Cardiac fibroblast (primary cell): ENCODE measurements around the gene VTCN1.
"Not testable (repeated sequence)": the region's sequence is repeated elsewhere in the genome, so short reads cannot be mapped to it uniquely, and the experiment has no call there.

ENCODE experiments used
- DNase-seq, 2 donors: peaks; one replicate each; pipeline versions ENCODE4 v3.0.0 to v3.0.0-alpha.2; 2010; ENCODE audit warnings: low read depth in 2 of 2
- H3K4me3 ChIP-seq, 2 donors: replicated peaks in 1 of 2; 1 replicate in 1 of 2; 2 replicates in 1 of 2; pipeline ENCODE4 v1.5.1; 2011; ENCODE audit warnings: low read depth in 2 of 2, low read length in 2 of 2, mild to moderate bottlenecking in 2 of 2, moderate library complexity in 1 of 2
- TF ChIP-seq, protein P1 (sequence below): IDR thresholded peaks from one replicate; pipeline ENCODE4 v1.5.1; 2011; ENCODE audit warnings: low read depth, mild to moderate bottlenecking, low read length, inconsistent platforms

Gene VTCN1

DNA sequence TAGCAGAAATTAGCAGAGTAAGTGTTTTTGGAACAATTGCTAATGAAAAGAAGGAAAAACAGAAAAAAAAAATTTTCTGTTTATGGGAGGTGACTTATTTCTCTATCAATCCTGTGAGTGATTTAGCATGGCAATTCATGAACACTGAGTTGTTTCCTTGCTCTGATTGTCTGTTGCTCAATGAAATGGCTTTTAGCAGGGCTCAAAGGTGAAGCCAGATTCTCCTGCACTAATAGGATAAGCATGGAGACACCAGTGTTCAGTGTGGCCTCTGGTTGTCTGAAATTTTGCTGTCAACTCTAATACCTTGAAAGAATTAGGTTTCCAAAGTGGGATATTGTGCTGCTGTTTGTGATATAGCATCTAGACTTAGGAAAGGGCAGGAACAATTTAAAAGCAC lies 105.0 kb downstream of the VTCN1 start:
- no peak overlapping the region for H3K4me3 ChIP-seq
- TF ChIP-seq, protein P1, sequence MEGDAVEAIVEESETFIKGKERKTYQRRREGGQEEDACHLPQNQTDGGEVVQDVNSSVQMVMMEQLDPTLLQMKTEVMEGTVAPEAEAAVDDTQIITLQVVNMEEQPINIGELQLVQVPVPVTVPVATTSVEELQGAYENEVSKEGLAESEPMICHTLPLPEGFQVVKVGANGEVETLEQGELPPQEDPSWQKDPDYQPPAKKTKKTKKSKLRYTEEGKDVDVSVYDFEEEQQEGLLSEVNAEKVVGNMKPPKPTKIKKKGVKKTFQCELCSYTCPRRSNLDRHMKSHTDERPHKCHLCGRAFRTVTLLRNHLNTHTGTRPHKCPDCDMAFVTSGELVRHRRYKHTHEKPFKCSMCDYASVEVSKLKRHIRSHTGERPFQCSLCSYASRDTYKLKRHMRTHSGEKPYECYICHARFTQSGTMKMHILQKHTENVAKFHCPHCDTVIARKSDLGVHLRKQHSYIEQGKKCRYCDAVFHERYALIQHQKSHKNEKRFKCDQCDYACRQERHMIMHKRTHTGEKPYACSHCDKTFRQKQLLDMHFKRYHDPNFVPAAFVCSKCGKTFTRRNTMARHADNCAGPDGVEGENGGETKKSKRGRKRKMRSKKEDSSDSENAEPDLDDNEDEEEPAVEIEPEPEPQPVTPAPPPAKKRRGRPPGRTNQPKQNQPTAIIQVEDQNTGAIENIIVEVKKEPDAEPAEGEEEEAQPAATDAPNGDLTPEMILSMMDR = no peak
- no peak for DNase-seq

DNA sequence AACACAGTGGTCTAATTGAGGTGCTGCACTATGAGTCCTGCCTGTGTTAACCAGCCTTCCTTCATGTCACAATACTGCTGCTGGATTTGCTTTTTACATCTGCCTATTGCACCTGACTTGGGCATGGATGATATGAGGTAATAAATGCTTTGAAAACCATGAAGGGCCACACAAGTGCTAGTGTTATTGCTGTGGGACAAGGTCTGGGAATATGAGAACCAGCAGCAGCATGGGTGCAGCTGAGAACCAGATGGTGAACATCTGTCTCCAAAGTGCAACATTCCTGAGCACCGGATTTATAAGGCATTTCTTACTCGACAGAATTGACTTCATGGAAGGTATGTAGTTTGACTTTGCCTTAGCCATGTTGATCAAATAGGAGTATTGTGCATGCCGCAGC lies 105.7 kb downstream of the VTCN1 start:
- no peak for DNase-seq
- TF ChIP-seq, protein P1 = no peak
- H3K4me3 ChIP-seq = no peak overlapping the region

DNA sequence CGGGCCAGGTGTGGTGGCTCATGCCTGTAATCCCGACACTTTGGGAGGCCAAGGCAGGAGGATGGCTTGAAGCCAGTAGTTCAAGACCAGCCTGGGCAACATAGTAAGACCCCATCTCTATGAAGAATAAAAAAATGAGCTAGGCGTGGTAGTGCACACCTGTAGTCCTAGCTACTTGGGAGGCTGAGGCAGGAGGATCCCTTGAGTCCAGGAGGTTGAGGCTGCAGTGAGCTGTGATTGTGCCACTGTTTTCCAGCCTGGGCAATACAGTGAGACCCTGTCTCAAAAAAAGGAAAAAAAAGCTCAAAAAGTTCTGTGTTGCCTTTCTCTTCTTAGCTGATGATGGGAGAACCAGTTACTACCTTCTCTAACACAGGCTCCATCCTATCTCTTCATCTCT lies 108.9 kb downstream of the VTCN1 start:
- not testable (repeated sequence) for DNase-seq, H3K4me3 ChIP-seq

DNA sequence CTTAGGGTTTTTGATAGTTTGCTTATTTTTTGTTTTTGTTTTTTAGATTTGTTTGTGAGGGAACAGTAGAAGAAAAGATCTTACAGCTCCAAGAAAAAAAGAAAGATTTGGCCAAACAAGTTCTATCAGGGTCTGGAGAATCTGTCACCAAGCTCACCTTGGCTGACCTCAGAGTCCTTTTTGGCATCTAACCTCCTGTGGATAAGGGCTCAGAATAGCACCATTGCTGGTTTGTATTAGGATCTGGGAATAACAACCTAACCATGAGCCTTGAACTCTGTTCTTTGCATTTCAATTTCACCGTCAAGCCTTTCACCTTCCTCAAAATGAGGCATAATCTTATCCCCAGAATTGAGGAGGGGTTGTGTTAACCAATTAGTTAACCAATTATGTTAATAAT lies 109.4 kb downstream of the VTCN1 start:
- H3K4me3 ChIP-seq = no peak overlapping the region
- TF ChIP-seq, protein P1 = no peak
- DNase-seq = no peak

DNA sequence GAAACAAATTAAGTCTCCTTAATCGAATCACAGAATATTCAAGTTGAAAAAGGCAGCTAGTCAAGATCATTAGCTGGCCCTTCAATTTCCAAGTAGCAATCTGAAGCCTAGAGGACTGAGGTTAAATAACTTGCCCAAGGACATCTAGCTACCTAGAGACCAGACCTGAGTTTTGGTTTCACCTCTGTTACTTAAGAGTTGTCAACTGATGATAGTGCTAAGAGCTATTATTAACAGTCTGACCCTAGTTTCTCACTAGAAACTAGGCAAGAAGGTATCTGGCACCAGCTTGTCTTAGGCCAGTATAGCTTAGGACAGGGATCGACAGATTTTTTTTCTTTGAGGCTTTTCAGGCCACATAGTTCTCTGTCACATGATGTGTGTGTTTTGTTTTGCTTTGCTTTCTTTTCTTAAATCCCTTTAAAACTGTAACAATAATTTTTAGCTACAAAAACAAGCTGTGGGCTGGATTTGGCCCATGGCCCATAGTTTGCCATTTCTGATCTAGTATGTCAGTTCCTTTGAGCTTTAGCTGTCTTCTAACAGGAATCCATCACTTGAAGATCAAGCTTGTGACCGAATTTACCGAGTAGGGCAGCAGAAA lies 112.3 kb downstream of the VTCN1 start:
- TF ChIP-seq, protein P1 = no peak
- no peak overlapping the region for H3K4me3 ChIP-seq
- DNase-seq = peak in 1 of 2 donors; percentile 20

DNA sequence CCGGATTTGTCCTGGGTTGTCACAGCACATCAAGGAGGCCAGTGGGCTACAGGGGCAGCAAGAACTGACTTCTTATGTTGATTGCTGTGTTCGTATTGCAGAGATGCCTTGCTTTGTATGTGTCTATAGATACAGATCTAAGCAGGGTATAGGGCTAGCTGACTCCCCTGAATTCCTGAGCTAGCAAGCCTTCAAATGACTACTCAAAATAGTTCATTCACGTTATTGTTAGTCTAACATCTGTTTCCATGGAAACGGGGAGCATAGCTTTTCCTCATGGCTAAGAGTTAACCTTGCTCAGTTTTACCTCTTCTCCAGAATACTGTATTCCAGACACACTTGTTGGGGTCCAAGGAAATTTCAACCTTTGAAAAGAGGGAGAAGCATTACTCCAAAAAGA lies 113.3 kb downstream of the VTCN1 start:
- no peak overlapping the region for H3K4me3 ChIP-seq
- DNase-seq = peak; percentile 27 to 34
- TF ChIP-seq, protein P1 = no peak

DNA sequence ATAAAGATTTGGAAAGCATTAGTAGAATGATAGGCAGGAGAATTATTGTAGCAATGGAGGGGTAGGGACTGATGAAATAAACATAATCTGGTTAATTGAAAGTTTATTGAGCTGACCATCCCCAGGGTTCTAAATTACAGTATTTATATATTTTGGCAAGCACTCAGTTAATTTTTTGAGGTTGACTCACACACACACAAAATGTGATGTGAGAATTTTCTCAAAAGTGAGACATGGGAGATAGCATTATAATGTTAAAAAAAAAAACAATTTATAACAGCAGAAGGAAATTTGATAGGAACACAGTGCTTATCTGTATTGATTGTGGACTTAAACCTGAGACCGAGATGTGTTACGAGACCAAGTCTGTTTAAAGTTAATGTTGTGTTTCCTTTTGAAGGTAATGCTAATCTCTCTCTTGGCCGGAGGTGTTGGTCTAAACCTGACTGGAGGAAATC lies 113.7 kb downstream of the VTCN1 start:
- H3K4me3 ChIP-seq = no peak overlapping the region
- TF ChIP-seq, protein P1 = no peak
- peak in 1 of 2 donors; percentile 44 for DNase-seq
